ENCODE results near the gene HMGCS2. TPM values are rescaled to one million over a fixed set of nuclear protein-coding genes. Genes with fewer than 3 reads are reported as not detected.

HMGCS2 gene
- polyA plus RNA-seq, 3 donors, result 0.11 to 4.7 (median 0.67) TPM

- WGBS, 3 donors, result 81 to 82% (median 81%) methylated on average over 3 of the region's 3 CpGs
- H3K27ac ChIP-seq (ENCODE audit: low read depth, low read length), result no peak overlapping the region
These were observed 3.1 kb upstream of the HMGCS2 start for GRCh38 chr1:119771770-119772169.

- 25 to 42% (median 42%) methylated on average over 2 of the region's 2 CpGs for WGBS, 3 donors
- no peak overlapping the region for H3K27ac ChIP-seq (ENCODE audit: low read depth, low read length)
These were observed 2.3 kb upstream of the HMGCS2 start for GRCh38 chr1:119771016-119771415.

GRCh38 chr1:119767486-119767885 lies 1.2 kb downstream of the HMGCS2 start:
- 57 to 67% (median 63%) methylated on average over 2 of the region's 2 CpGs for WGBS, 3 donors
- H3K27ac ChIP-seq (ENCODE audit: low read depth, low read length), result no peak overlapping the region

- 12 to 58% (median 49%) methylated on average over 4 of the region's 4 CpGs for WGBS, 3 donors
- no peak overlapping the region for H3K27ac ChIP-seq (ENCODE audit: low read depth, low read length)
These were observed 2.3 kb downstream of the HMGCS2 start for GRCh38 chr1:119766374-119766794.

GRCh38 chr1:119764220-119764619 lies 4.5 kb downstream of the HMGCS2 start:
- H3K27ac ChIP-seq (ENCODE audit: low read depth, low read length), result no peak overlapping the region
- WGBS, 3 donors, result 88 to 91% (median 89%) methylated on average over 6 of the region's 6 CpGs

GRCh38 chr1:119762953-119763352 lies 5.8 kb downstream of the HMGCS2 start:
- no peak overlapping the region for H3K27ac ChIP-seq (ENCODE audit: low read depth, low read length)
- WGBS, 3 donors, result 80 to 86% (median 85%) methylated on average over 1 of the region's 1 CpG

- no peak overlapping the region for H3K27ac ChIP-seq (ENCODE audit: low read depth, low read length)
- WGBS, 3 donors, result 89 to 95% (median 90%) methylated on average over 1 of the region's 1 CpG
These were observed 6.3 kb downstream of the HMGCS2 start for GRCh38 chr1:119762409-119762808.

GRCh38 chr1:119758584-119758983 lies 10.1 kb downstream of the HMGCS2 start:
- 66 to 82% (median 78%) methylated on average over 3 of the region's 3 CpGs for WGBS, 3 donors

GRCh38 chr1:119752592-119752991 lies 16.1 kb downstream of the HMGCS2 start:
- no peak overlapping the region for H3K27ac ChIP-seq (ENCODE audit: low read depth, low read length)
- 66 to 91% (median 84%) methylated on average over 4 of the region's 4 CpGs for WGBS, 3 donors

More at GRCh38 chr1:119758584-119758983, 10.1 kb downstream of the HMGCS2 start:
- H3K27ac ChIP-seq (ENCODE audit: low read depth, low read length), result no peak overlapping the region

GRCh38 chr1:119748040-119748439 lies 20.7 kb downstream of the HMGCS2 start:
- no peak overlapping the region for H3K27ac ChIP-seq (ENCODE audit: low read depth, low read length)
- WGBS, 3 donors, result 53 to 60% (median 55%) methylated on average over 4 of the region's 4 CpGs

- WGBS, 3 donors, result 71 to 81% (median 74%) methylated on average over 3 of the region's 3 CpGs
- no peak overlapping the region for H3K27ac ChIP-seq (ENCODE audit: low read depth, low read length)
These were observed 21.3 kb downstream of the HMGCS2 start for GRCh38 chr1:119747451-119747850.

- H3K27ac ChIP-seq (ENCODE audit: low read depth, low read length), result no peak overlapping the region
- WGBS, 3 donors, result 92 to 100% (median 96%) methylated on average over 1 of the region's 1 CpG
These were observed 23.7 kb downstream of the HMGCS2 start for GRCh38 chr1:119745034-119745433.

- 45 to 93% (median 74%) methylated on average over 1 of the region's 1 CpG for WGBS, 3 donors
- no peak overlapping the region for H3K27ac ChIP-seq (ENCODE audit: low read depth, low read length)
These were observed 24.1 kb downstream of the HMGCS2 start for GRCh38 chr1:119744598-119744942.

GRCh38 chr1:119743776-119744597 lies 24.7 kb downstream of the HMGCS2 start:
- no peak overlapping the region for H3K27ac ChIP-seq (ENCODE audit: low read depth, low read length)
- WGBS, 3 donors, result 33 to 38% (median 34%) methylated on average over 17 of the region's 17 CpGs

GRCh38 chr1:119743308-119743707 lies 25.4 kb downstream of the HMGCS2 start:
- no peak overlapping the region for H3K27ac ChIP-seq (ENCODE audit: low read depth, low read length)
- 39 to 54% (median 46%) methylated on average over 3 of the region's 3 CpGs for WGBS, 3 donors

- WGBS, 3 donors, result 73 to 84% (median 82%) methylated on average over 7 of the region's 7 CpGs
- H3K27ac ChIP-seq (ENCODE audit: low read depth, low read length), result no peak overlapping the region
These were observed 26.0 kb downstream of the HMGCS2 start for GRCh38 chr1:119742677-119743076.

GRCh38 chr1:119742202-119742601 lies 26.5 kb downstream of the HMGCS2 start:
- H3K27ac ChIP-seq (ENCODE audit: low read depth, low read length), result no peak overlapping the region
- 71 to 79% (median 78%) methylated on average over 7 of the region's 7 CpGs for WGBS, 3 donors

- WGBS, 3 donors, result 87 to 90% (median 88%) methylated on average over 13 of the region's 13 CpGs
- no peak overlapping the region for H3K27ac ChIP-seq (ENCODE audit: low read depth, low read length)
These were observed 27.6 kb downstream of the HMGCS2 start for GRCh38 chr1:119740896-119741780.

GRCh38 chr1:119740261-119740660 lies 28.4 kb downstream of the HMGCS2 start:
- no peak overlapping the region for H3K27ac ChIP-seq (ENCODE audit: low read depth, low read length)

More at GRCh38 chr1:119740261-119740660, 28.4 kb downstream of the HMGCS2 start:
- WGBS, 3 donors, result 96 to 100% (median 98%) methylated on average over 2 of the region's 2 CpGs
